Measurements from ENCODE around the gene TMOD1.
"Not testable (repeated sequence)": the region's sequence is repeated elsewhere in the genome, so short reads cannot be mapped to it uniquely, and the experiment has no call there.

Gene TMOD1

DNA sequence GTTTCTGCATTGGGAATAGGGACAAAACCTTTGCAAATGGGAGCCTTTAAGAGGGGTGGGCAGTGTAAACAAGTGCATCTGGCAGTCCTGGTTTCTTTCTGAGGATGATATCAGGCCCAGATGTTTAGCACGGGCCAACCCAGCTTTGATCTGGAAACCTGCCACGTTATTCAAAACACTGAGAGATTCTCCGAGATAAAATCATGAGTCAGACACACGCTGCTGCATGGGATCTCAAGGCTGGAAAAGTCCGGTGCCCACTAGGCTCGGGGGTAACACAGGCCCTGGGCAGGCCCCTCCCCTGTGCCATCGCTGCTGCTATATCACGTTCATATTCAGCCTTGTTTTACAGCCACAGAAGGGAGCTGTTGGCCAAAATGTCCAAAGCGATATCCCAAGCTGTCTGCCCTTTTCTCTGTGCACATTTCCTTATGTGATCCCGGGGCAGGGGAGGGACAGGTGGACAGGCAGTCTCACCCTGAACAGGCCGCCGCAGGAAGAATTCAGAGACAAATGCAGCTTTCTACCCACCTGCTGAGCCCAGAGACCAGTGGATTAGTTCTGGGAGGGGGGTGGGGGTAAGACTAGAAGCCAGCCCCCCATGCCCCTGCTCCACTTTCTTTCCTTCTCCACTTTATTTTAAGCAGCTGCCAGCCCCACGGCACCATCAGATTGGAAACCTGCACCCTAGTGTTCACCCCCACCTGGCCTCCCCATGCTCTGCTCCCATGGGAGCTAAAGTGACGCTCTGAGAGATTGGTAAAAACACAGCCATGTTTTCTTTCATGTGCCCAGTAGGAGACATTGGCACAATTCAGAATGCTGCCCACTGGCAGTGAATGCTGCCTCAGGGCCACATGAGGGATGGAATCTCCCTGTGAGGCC is 63.1 kb downstream of the TMOD1 start:
- Histone ChIP-seq H3K36me3 (ENCODE audit: control insufficient read depth, insufficient read depth, low read length) (no peaks in the 10 kb centered on the region), H3K9ac (ENCODE audit: low read depth, low read length) (no peak overlapping the region), H3K4me1 (ENCODE audit: control insufficient read depth, insufficient read depth, low read length) (peaks cover 4% of the 10 kb centered on the region), H3K9me3 (ENCODE audit: control insufficient read depth, insufficient read depth, low read length) (no peaks in the 10 kb centered on the region), H3K4me3 (ENCODE audit: low read depth, low read length) (no peak overlapping the region), H3K27me3 (ENCODE audit: control insufficient read depth, insufficient read depth, low read length) (peaks cover 4% of the 10 kb centered on the region)

DNA sequence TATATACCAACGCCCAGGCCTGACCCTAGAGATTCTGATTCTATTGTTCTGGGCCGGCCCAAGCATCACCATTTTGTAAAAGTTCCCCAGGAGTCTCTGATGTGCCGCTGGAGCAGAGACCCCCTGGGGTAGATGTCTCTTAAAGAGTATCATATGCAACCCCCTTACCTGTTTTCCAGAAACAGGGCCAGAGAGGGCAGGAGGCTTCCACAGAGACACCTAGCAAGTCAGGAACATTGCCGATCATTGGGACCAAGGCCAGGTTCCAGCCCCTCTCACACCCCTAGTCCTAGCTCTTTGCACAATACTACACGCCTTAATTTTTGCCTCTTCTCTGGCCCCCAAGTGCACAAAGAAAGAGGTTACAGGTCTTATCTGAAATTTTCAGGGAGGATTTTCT is 63.8 kb downstream of the TMOD1 start:
- no peak overlapping the region for H3K4me3 ChIP-seq (ENCODE audit: low read depth, low read length)
- H3K9ac ChIP-seq (ENCODE audit: low read depth, low read length): no peak overlapping the region
- peaks cover 4% of the 10 kb centered on the region for H3K4me1 ChIP-seq (ENCODE audit: control insufficient read depth, insufficient read depth, low read length)
- peaks cover 4% of the 10 kb centered on the region for H3K27me3 ChIP-seq (ENCODE audit: control insufficient read depth, insufficient read depth, low read length)
- H3K9me3 ChIP-seq (ENCODE audit: control insufficient read depth, insufficient read depth, low read length): no peaks in the 10 kb centered on the region
- no peaks in the 10 kb centered on the region for H3K36me3 ChIP-seq (ENCODE audit: control insufficient read depth, insufficient read depth, low read length)

GRCh38 chr9:97567182-97567893 is 65.9 kb downstream of the TMOD1 start:
- Histone ChIP-seq H3K27me3 (ENCODE audit: control insufficient read depth, insufficient read depth, low read length) (no peaks in the 10 kb centered on the region), H3K4me1 (ENCODE audit: control insufficient read depth, insufficient read depth, low read length) (peaks cover 4% of the 10 kb centered on the region), H3K9ac (ENCODE audit: low read depth, low read length) (no peak overlapping the region), H3K36me3 (ENCODE audit: control insufficient read depth, insufficient read depth, low read length) (no peaks in the 10 kb centered on the region), H3K4me3 (ENCODE audit: low read depth, low read length) (no peak overlapping the region), H3K9me3 (ENCODE audit: control insufficient read depth, insufficient read depth, low read length) (no peaks in the 10 kb centered on the region)

GRCh38 chr9:97567894-97568202 is 66.4 kb downstream of the TMOD1 start:
- Histone ChIP-seq H3K36me3 (ENCODE audit: control insufficient read depth, insufficient read depth, low read length) (no peaks in the 10 kb centered on the region), H3K4me3 (ENCODE audit: low read depth, low read length) (no peak overlapping the region), H3K9me3 (ENCODE audit: control insufficient read depth, insufficient read depth, low read length) (no peaks in the 10 kb centered on the region), H3K9ac (ENCODE audit: low read depth, low read length) (no peak overlapping the region), H3K4me1 (ENCODE audit: control insufficient read depth, insufficient read depth, low read length) (peaks cover 4% of the 10 kb centered on the region), H3K27me3 (ENCODE audit: control insufficient read depth, insufficient read depth, low read length) (no peaks in the 10 kb centered on the region)

DNA sequence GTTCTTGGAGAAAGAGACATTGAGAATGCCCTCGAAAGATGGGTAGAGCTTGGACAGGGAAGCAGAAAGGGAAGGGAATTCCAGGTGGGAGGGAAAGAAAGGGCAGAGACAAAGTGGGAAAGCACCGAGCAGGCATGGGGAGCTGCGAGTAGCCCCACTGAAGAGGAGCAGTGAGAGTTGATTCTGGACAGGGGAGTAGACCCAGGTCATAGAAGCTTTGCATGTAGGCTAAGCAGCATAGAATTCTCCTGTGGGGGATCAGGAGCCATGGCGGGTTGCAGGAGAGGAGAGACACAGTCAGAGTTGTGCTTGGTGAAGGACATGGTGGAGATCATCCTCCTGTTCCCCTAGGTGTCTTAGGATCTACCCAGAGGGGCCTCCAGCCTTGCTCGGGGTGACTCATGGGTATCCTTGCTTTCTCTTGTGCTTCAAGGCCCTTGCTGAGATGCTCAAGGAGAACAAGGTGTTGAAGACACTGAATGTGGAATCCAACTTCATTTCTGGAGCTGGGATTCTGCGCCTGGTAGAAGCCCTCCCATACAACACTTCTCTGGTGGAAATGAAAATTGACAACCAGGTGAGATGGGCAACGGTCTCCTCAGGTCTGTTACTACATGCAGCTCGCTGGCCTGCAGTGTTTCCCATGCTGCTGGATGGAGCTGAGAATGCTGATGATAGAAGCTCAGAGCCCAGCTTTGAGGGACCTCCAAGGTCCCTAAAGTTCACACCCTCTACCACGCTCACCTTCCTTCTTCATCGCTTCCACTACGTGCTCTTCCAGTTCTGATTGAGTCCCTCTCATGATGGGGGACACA is 67.2 kb downstream of the TMOD1 start:
- Histone ChIP-seq H3K27me3 (ENCODE audit: control insufficient read depth, insufficient read depth, low read length) (no peaks in the 10 kb centered on the region), H3K9ac (ENCODE audit: low read depth, low read length) (no peak overlapping the region), H3K4me1 (ENCODE audit: control insufficient read depth, insufficient read depth, low read length) (peaks cover 4% of the 10 kb centered on the region), H3K9me3 (ENCODE audit: control insufficient read depth, insufficient read depth, low read length) (no peaks in the 10 kb centered on the region), H3K36me3 (ENCODE audit: control insufficient read depth, insufficient read depth, low read length) (no peaks in the 10 kb centered on the region), H3K4me3 (ENCODE audit: low read depth, low read length) (no peak overlapping the region)

GRCh38 chr9:97570899-97571298 is 69.4 kb downstream of the TMOD1 start:
- no peaks in the 10 kb centered on the region for H3K36me3 ChIP-seq (ENCODE audit: control insufficient read depth, insufficient read depth, low read length)
- H3K4me3 ChIP-seq (ENCODE audit: low read depth, low read length): no peak overlapping the region
- no peaks in the 10 kb centered on the region for H3K27me3 ChIP-seq (ENCODE audit: control insufficient read depth, insufficient read depth, low read length)
- no peak overlapping the region for H3K9ac ChIP-seq (ENCODE audit: low read depth, low read length)
- no peaks in the 10 kb centered on the region for H3K4me1 ChIP-seq (ENCODE audit: control insufficient read depth, insufficient read depth, low read length)
- no peaks in the 10 kb centered on the region for H3K9me3 ChIP-seq (ENCODE audit: control insufficient read depth, insufficient read depth, low read length)

GRCh38 chr9:97571664-97572063 is 70.2 kb downstream of the TMOD1 start:
- H3K4me3 ChIP-seq (ENCODE audit: low read depth, low read length): no peak overlapping the region
- no peak overlapping the region for H3K9ac ChIP-seq (ENCODE audit: low read depth, low read length)
- H3K4me1 ChIP-seq (ENCODE audit: control insufficient read depth, insufficient read depth, low read length): no peaks in the 10 kb centered on the region
- H3K9me3 ChIP-seq (ENCODE audit: control insufficient read depth, insufficient read depth, low read length): no peaks in the 10 kb centered on the region
- H3K36me3 ChIP-seq (ENCODE audit: control insufficient read depth, insufficient read depth, low read length): no peaks in the 10 kb centered on the region
- no peaks in the 10 kb centered on the region for H3K27me3 ChIP-seq (ENCODE audit: control insufficient read depth, insufficient read depth, low read length)

GRCh38 chr9:97572196-97572891 is 70.9 kb downstream of the TMOD1 start:
- no peaks in the 10 kb centered on the region for H3K27me3 ChIP-seq (ENCODE audit: control insufficient read depth, insufficient read depth, low read length)
- no peak overlapping the region for H3K9ac ChIP-seq (ENCODE audit: low read depth, low read length)
- H3K36me3 ChIP-seq (ENCODE audit: control insufficient read depth, insufficient read depth, low read length): no peaks in the 10 kb centered on the region
- H3K4me3 ChIP-seq (ENCODE audit: low read depth, low read length): no peak overlapping the region
- H3K4me1 ChIP-seq (ENCODE audit: control insufficient read depth, insufficient read depth, low read length): no peaks in the 10 kb centered on the region
- no peaks in the 10 kb centered on the region for H3K9me3 ChIP-seq (ENCODE audit: control insufficient read depth, insufficient read depth, low read length)

DNA sequence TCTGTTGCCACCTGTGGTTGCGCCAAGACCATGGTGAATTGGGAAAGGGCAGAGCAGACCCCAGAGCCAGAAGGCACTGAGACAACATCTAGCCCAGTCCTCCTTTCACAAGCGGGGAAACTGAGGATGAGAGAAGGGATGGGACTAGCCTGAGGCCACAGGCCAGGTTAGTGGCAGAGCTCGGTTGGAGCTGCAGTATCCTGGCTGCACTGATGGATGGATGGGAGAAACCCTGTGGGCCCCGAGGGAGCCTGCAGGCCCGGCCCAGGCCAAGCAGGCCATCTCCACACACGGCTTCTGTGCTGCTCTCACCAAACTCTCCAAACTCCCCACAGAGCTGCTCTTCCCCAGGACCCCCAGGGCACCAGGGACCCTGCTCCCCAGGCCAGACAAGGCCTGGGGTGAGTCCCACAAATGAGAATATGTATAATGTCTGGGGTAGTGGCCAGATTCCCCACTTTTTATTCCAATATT is 71.5 kb downstream of the TMOD1 start:
- Histone ChIP-seq H3K9ac (ENCODE audit: low read depth, low read length) (no peak overlapping the region), H3K4me1 (ENCODE audit: control insufficient read depth, insufficient read depth, low read length) (no peaks in the 10 kb centered on the region), H3K9me3 (ENCODE audit: control insufficient read depth, insufficient read depth, low read length) (no peaks in the 10 kb centered on the region), H3K36me3 (ENCODE audit: control insufficient read depth, insufficient read depth, low read length) (no peaks in the 10 kb centered on the region), H3K4me3 (ENCODE audit: low read depth, low read length) (no peak overlapping the region), H3K27me3 (ENCODE audit: control insufficient read depth, insufficient read depth, low read length) (no peaks in the 10 kb centered on the region)

DNA sequence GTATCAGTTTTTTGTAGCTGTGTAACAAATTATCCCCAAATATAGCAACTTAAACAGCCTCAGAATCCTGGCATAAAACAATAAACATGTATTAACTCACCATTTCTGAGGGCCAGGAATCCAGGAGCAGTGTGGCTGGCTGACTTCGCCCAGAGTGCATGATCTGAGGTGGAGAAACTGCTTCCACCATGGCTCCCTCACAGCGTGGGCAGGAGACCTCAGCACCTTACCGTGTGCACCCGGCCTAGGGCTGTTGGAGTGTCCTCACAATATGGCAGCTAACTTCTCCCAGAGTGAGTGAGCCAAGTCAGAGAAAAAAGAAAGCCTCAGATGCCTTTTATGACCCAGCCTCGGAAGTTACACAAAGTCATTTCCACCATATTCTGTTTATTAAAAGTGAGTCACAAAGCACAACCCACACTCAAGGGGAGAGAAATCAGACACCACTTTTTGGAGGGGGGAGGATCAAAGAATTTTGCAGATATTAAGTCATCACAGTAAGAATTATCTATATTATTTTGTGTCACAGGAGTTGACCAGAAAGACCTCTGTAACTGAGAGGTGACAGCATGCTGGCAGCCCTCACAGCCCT is 72.1 kb downstream of the TMOD1 start:
- Histone ChIP-seq H3K4me3 (ENCODE audit: low read depth, low read length) (no peak overlapping the region), H3K27me3 (ENCODE audit: control insufficient read depth, insufficient read depth, low read length) (no peaks in the 10 kb centered on the region), H3K4me1 (ENCODE audit: control insufficient read depth, insufficient read depth, low read length) (no peaks in the 10 kb centered on the region), H3K9ac (ENCODE audit: low read depth, low read length) (no peak overlapping the region), H3K36me3 (ENCODE audit: control insufficient read depth, insufficient read depth, low read length) (no peaks in the 10 kb centered on the region), H3K9me3 (ENCODE audit: control insufficient read depth, insufficient read depth, low read length) (no peaks in the 10 kb centered on the region)

- H3K9ac ChIP-seq (ENCODE audit: low read depth, low read length); H3K4me3 ChIP-seq (ENCODE audit: low read depth, low read length); H3K4me1 ChIP-seq (ENCODE audit: control insufficient read depth, insufficient read depth, low read length); H3K36me3 ChIP-seq (ENCODE audit: control insufficient read depth, insufficient read depth, low read length); H3K27me3 ChIP-seq (ENCODE audit: control insufficient read depth, insufficient read depth, low read length); H3K9me3 ChIP-seq (ENCODE audit: control insufficient read depth, insufficient read depth, low read length): not testable (repeated sequence)
Measured at GRCh38 chr9:97574101-97574571, 72.7 kb downstream of the TMOD1 start.
